SK-N-SH (cell line): ENCODE data around the gene CATSPER4. TPM values are rescaled to one million over a fixed set of nuclear protein-coding genes. Genes with fewer than 3 reads are reported as not detected.
A peak's percentile ranks its signal among the peaks of the same experiment; 100 is the strongest.

Experiments used
- CTCF ChIA-PET: fragments of 300-600, 350-600 bp; formaldehyde crosslinking; extraction: SDS; loops from one replicate; lab custom pipeline; 2021; lab: Yijun Ruan, JAX
- POLR2A ChIA-PET: fragments of 350-600 bp; sonication (Branson Sonifier 250); formaldehyde crosslinking; extraction: SDS; loops from one replicate; lab custom pipeline; 2020; ENCODE audit warnings: antibody characterized with exemption, inconsistent platforms; lab: Yijun Ruan, JAX
- DNase-seq: peaks from one replicate; pipeline ENCODE4 v3.0.0; 2012
- H2AFZ ChIP-seq: fragments of 200-600 bp; sonication (generic); 2 replicates; pipeline ENCODE4 v1.8.1; 2016; ENCODE audit warnings: antibody characterized with exemption, mild to moderate bottlenecking, low read depth
- H3F3A ChIP-seq: fragments of 200-600 bp; sonication (generic); replicated peaks from 2 replicates; pipeline ENCODE3; 2016; ENCODE audit warnings: antibody characterized with exemption, mild to moderate bottlenecking; ENCODE audit not compliant: insufficient read depth
- H3K27ac ChIP-seq, 2 experiments: fragments of 200-500 bp in 1 of 2; fragments of 200-600 bp in 1 of 2; sonication (Bioruptor generic) in 1 of 2; sonication (generic), shearing (Covaris generic) in 1 of 2; 2 replicates each; pipeline versions ENCODE4 v1.5.1 to v1.6.1; 2014 to 2016; ENCODE audit warnings: low read depth in 2 of 2, inconsistent platforms in 1 of 2, low read length in 1 of 2, mild to moderate bottlenecking in 1 of 2, mixed read lengths in 1 of 2
- H3K27me3 ChIP-seq: fragments of 200-600 bp; sonication (generic), shearing (Covaris generic); 2 replicates; pipeline ENCODE4 v1.6.1; 2016; ENCODE audit warnings: mixed run types; ENCODE audit not compliant: insufficient read depth
- H3K36me3 ChIP-seq, 2 experiments: fragments of 200-500 bp in 1 of 2; fragments of 200-600 bp in 1 of 2; sonication (Bioruptor generic) in 1 of 2; sonication (generic) in 1 of 2; replicated peaks in 1 of 2; 2 replicates each; pipeline versions ENCODE3 to v1.5.1; 2014 to 2016; ENCODE audit warnings: low read length in 1 of 2, mild to moderate bottlenecking in 1 of 2; ENCODE audit not compliant: insufficient read depth in 2 of 2, control insufficient read depth in 1 of 2
- H3K4me1 ChIP-seq, 2 experiments: fragments of 200-500 bp in 1 of 2; fragments of 200-600 bp in 1 of 2; sonication (Bioruptor generic) in 1 of 2; sonication (generic), shearing (Covaris generic) in 1 of 2; 2 replicates each; pipeline versions ENCODE4 v1.5.1 to v1.6.1; 2014 to 2016; ENCODE audit warnings: low read depth in 1 of 2, low read length in 1 of 2, mixed run types in 1 of 2; ENCODE audit not compliant: insufficient read depth in 2 of 2, control insufficient read depth in 1 of 2
- H3K4me2 ChIP-seq: fragments of 200-600 bp; sonication (generic), shearing (Covaris generic); 2 replicates; pipeline ENCODE4 v1.6.1; 2017; ENCODE audit warnings: mixed run types
- H3K4me3 ChIP-seq, 2 experiments: fragments of 200-500 bp in 1 of 2; fragments of 200-600 bp in 1 of 2; sonication (Bioruptor generic) in 1 of 2; sonication (generic), shearing (Covaris generic) in 1 of 2; 2 replicates each; pipeline versions ENCODE4 v1.5.1 to v1.8.1; 2014 to 2016; ENCODE audit warnings: low read depth in 2 of 2, inconsistent platforms in 1 of 2, low read length in 1 of 2, mild to moderate bottlenecking in 1 of 2, mixed read lengths in 1 of 2, moderate library complexity in 1 of 2
- H3K79me2 ChIP-seq: fragments of 200-600 bp; sonication (generic); 2 replicates; pipeline ENCODE4 v1.8.1; 2017; ENCODE audit warnings: mild to moderate bottlenecking; ENCODE audit not compliant: insufficient read depth
- H3K9ac ChIP-seq: fragments of 200-600 bp; sonication (generic); 2 replicates; pipeline ENCODE4 v1.6.1; 2017; ENCODE audit warnings: mixed run types
- H3K9me2 ChIP-seq: fragments of 200-600 bp; sonication (generic); 2 replicates; pipeline ENCODE4 v1.6.1; 2017; ENCODE audit warnings: mixed run types
- H3K9me3 ChIP-seq: fragments of 200-600 bp; sonication (generic); 2 replicates; pipeline ENCODE4 v1.6.1; 2017; ENCODE audit warnings: mixed run types, mild to moderate bottlenecking, moderate library complexity
- H4K20me1 ChIP-seq: fragments of 200-600 bp; sonication (generic); 2 replicates; pipeline ENCODE4 v1.6.1; 2017; ENCODE audit warnings: mild to moderate bottlenecking, mixed run types; ENCODE audit not compliant: insufficient read depth
- ELF1 ChIP-seq: IDR thresholded peaks from 2 replicates; pipeline ENCODE4 v1.4.0; 2012
- FOSL2 ChIP-seq: IDR thresholded peaks from 2 replicates; pipeline ENCODE4 v1.4.0; 2012; ENCODE audit warnings: low read depth, mild to moderate bottlenecking, moderate library complexity, borderline replicate concordance
- FOXM1 ChIP-seq: IDR thresholded peaks from 2 replicates; pipeline ENCODE4 v1.4.0; 2012; ENCODE audit warnings: low read depth, mild to moderate bottlenecking
- JUND ChIP-seq: IDR thresholded peaks from 2 replicates; pipeline ENCODE4 v1.4.0; 2012
- REST ChIP-seq: IDR thresholded peaks from 2 replicates; pipeline ENCODE4 v1.6.1; 2012; ENCODE audit warnings: mild to moderate bottlenecking, low read depth, low read length, moderate library complexity
- RFX5 ChIP-seq: IDR thresholded peaks from 2 replicates; pipeline ENCODE4 v1.6.1; 2012; ENCODE audit warnings: mild to moderate bottlenecking, improper control_type of control experiment, low read length
- SIN3A ChIP-seq: IDR thresholded peaks from 2 replicates; pipeline ENCODE4 v1.6.1; 2012; ENCODE audit warnings: low read depth, mild to moderate bottlenecking, low read length, moderate library complexity, borderline replicate concordance
- TAF1 ChIP-seq: IDR thresholded peaks from 2 replicates; pipeline ENCODE4 v1.6.1; 2012; ENCODE audit warnings: low read depth, mild to moderate bottlenecking, low read length, moderate library complexity, borderline replicate concordance
- TCF12 ChIP-seq: IDR thresholded peaks from 2 replicates; pipeline ENCODE4 v1.4.0; 2012
- USF1 ChIP-seq: IDR thresholded peaks from 2 replicates; pipeline ENCODE4 v1.4.0; 2012; ENCODE audit warnings: low read depth, borderline replicate concordance
- ZBTB33 ChIP-seq: IDR thresholded peaks from 2 replicates; pipeline ENCODE4 v1.4.0; 2012; ENCODE audit warnings: low read depth, borderline replicate concordance
- WGBS: methylation state at CpG from one replicate; pipeline ENCODE4 v1.1.6; 2017; ENCODE audit warnings: low lambda C conversion rate; 5-methylcytosine and 5-hydroxymethylcytosine counted together
- polyA plus RNA-seq, 3 experiments: library from polyadenylated mRNA; depleted of rRNA; stranded (reverse); fragments of >200 nt; gene quantifications; 2 replicates each; pipeline ENCODE4 v1.2.3, GENCODE V29; 2012

The CATSPER4 gene
- polyA plus RNA-seq, 1 of the 3 experiments (the other 2 are of a cell fraction): not detected

- TF ChIP-seq TCF12 (no peak), TAF1 (peak; percentile 60; the same call in 1 of the 2 replicates), REST (no peak), RFX5 (0 out of 2 replicates have a peak, but pooled peaks have one; percentile 54), ZBTB33 (no peak)
- TF ChIP-seq, all 33 proteins: peak for 14
Observed at GRCh38 chr1:26169669-26170471, 20.5 kb upstream of the CATSPER4 start, which contains the start of gene ZNF593 (continued).

- TF ChIP-seq SIN3A: no peak
- no peak for TF ChIP-seq USF1
- no peak for TF ChIP-seq TCF12
- no peak for TF ChIP-seq JUND
- TF ChIP-seq FOSL2: no peak
- TF ChIP-seq FOXM1: no peak
- TF ChIP-seq ELF1: no peak
- H3F3A ChIP-seq: peaks cover 12% of the 10 kb centered on the region
- H3K4me3 ChIP-seq: peak overlapping the region; percentile 85 to 98
- H3K9me3 ChIP-seq: no peaks in the 10 kb centered on the region
- peak overlapping the region; percentile 92 for H3K9ac ChIP-seq
- no peak overlapping the region; a peak in 1 of 4 replicates for H3K27ac ChIP-seq
- peak; percentile 47 for DNase-seq
- peak overlapping the region; percentile 95 for H3K4me2 ChIP-seq
- no peaks in the 10 kb centered on the region for H3K27me3 ChIP-seq
- peaks cover 0 to 18% of the 10 kb centered on the region in 2 experiments; a peak in 2 of 4 replicates for H3K4me1 ChIP-seq
- CTCF ChIA-PET: interaction anchor here (1.0 to 2.7 kb wide), 18 partner anchors 10 to 194 kb away, joined by 3 to 28 read pairs (median 6); partner anchors contain the start of genes CEP85 and EXTL1
- H3K9me2 ChIP-seq: no peaks in the 10 kb centered on the region
- H2AFZ ChIP-seq: no peak overlapping the region
- peaks cover 0 to 2% of the 10 kb centered on the region in 2 experiments for H3K36me3 ChIP-seq
- WGBS: 67% methylated on average over 9 of the region's 9 CpGs
- H3K79me2 ChIP-seq: peaks cover 17% of the 10 kb centered on the region; the same call in 1 of the 2 replicates
- POLR2A ChIA-PET: interaction anchor here (1.1 to 1.6 kb wide), 2 partner anchors 59 to 63 kb away, joined by 3 read pairs; partner anchors contain the start of genes CEP85 and PDIK1L
- H4K20me1 ChIP-seq: no peaks in the 10 kb centered on the region
Observed at GRCh38 chr1:26170472-26170821, 20.0 kb upstream of the CATSPER4 start.
